Gastrocnemius medialis (tissue), 4 donors: ENCODE results near the gene AFAP1L1. TPM values are rescaled to one million over a fixed set of nuclear protein-coding genes. Genes with fewer than 3 reads are reported as not detected.
"Not testable (repeated sequence)": the region's sequence is repeated elsewhere in the genome, so short reads cannot be mapped to it uniquely, and the experiment has no call there.

Experiments used
- ATAC-seq, 2 donors: fragments of 150-250 bp; one replicate each; pipeline ENCODE4 v1.9.1; 2016
- DNase-seq, 2 donors: peaks; one replicate each; pipeline ENCODE4 v3.0.0-alpha.2; 2019
- H3K27ac ChIP-seq, 4 donors: fragments of 200-600 bp; sonication (generic); 1 replicate in 1 of 4; 2 replicates in 3 of 4; pipeline ENCODE4 v1.5.1; 2016 to 2018; ENCODE audit warnings: mild to moderate bottlenecking in 2 of 4, moderate library complexity in 1 of 4
- H3K27me3 ChIP-seq, 3 donors: fragments of 200-600 bp; sonication (generic) in 2 of 3; 1 replicate in 1 of 3; 2 replicates in 2 of 3; pipeline versions ENCODE4 v1.5.1 to v1.6.0; 2016 to 2019; ENCODE audit warnings: mild to moderate bottlenecking in 1 of 3, moderate library complexity in 1 of 3
- H3K36me3 ChIP-seq, 2 donors: fragments of 200-600 bp; sonication (generic) in 1 of 2; one replicate each; pipeline ENCODE4 v1.5.1; 2017 to 2018
- H3K4me1 ChIP-seq, 2 donors: fragments of 200-600 bp; sonication (generic) in 1 of 2; one replicate each; pipeline ENCODE4 v1.5.1; 2016 to 2017; ENCODE audit warnings: mild to moderate bottlenecking in 2 of 2
- H3K4me3 ChIP-seq, 4 donors: fragments of 200-600 bp; sonication (generic) in 3 of 4; 1 replicate in 1 of 4; 2 replicates in 3 of 4; pipeline ENCODE4 v1.5.1; 2016 to 2019; ENCODE audit warnings: mild to moderate bottlenecking in 2 of 4
- H3K9me3 ChIP-seq, 3 donors: fragments of 200-600 bp; sonication (generic) in 2 of 3; 1 replicate in 1 of 3; 2 replicates in 2 of 3; pipeline ENCODE4 v1.5.1; 2016 to 2019
- POLR2A ChIP-seq, 2 donors: fragments of 450-650 bp; IDR thresholded peaks; one replicate each; pipeline ENCODE4 v1.6.1; 2017; ENCODE audit warnings: antibody characterized with exemption in 2 of 2, mild to moderate bottlenecking in 2 of 2, moderate library complexity in 2 of 2
- in situ Hi-C, 4 donors: fragments of 200-750 bp; cut with MboI; loops; one replicate each; pipeline versions ENCODE4 v1.15.0 to v1.8.0; 2017; ENCODE audit warnings: low sequenced_read_pairs in 4 of 4
- intact Hi-C: fragments of 100-400 bp; cut with DNase I; formaldehyde crosslinking; loops from one replicate; pipeline ENCODE4 v1.15.1; 2023; ENCODE audit warnings: low total_unique reads
- total RNA-seq, 4 donors: library from RNA; depleted of rRNA; stranded (reverse); fragments of >200 nt; gene quantifications; one replicate each; pipeline versions ENCODE4 v1.1.0 to v1.2.3, GENCODE V29; 2016
- TF ChIP-seq, protein P1 (sequence below), 5 experiments: fragments of 450-650 bp in 3 of 5; fragments of 200-600 bp in 2 of 5; sonication (generic) in 2 of 5; IDR thresholded peaks in 4 of 5; conservative IDR thresholded peaks in 1 of 5; 1 replicate in 4 of 5; 2 replicates in 1 of 5; pipeline ENCODE4 v1.5.1; 2016 to 2019; ENCODE audit warnings: antibody characterized with exemption in 5 of 5, mild to moderate bottlenecking in 3 of 5, moderate library complexity in 3 of 5

AFAP1L1 gene
- total RNA-seq, 4 donors from 2014 or later = 28.6 to 39.9 (median 32.9) TPM

DNA sequence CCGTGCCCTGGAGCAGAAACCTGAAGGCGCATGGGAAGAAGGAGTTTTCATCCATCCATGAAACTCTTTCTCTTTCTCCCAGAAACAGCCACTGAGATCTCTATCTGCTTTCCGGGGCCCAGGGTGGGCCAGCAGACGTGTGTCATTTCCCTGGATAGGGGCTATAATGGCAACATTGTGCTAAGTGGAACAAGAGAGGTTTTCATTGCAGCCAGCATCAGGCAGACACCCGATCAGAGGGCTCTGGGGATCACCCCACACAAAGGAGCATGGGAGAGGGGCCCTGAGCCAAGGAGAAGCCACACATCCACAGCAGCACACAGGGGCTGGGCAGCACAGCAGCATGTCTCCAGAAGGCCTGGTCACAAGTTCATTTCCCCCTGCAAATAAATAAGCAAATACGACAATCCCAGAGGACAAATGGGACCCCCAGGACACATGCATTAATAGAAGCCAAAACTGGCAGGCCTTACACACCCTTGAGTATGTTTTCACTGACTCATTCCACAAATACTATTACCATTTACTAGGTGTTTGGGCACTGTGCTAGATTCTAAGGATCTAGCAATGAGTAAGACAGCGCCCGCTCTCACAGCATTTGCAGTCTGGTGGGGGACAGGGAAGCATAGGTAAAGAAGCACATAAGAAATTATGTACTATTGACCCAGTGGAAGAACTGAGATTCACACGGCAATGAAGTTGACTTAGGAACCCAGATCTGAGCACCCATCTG, 4.3 kb upstream of the AFAP1L1 start:
- Histone ChIP-seq H3K4me3 (no peak overlapping the region), H3K9me3 (no peaks in the 10 kb centered on the region), H3K27ac (no peak overlapping the region), H3K4me1 (peaks cover 3% of the 10 kb centered on the region in 2 donors), H3K36me3 (no peaks in the 10 kb centered on the region), H3K27me3 (peaks cover 0 to 3% (median 0%) of the 10 kb centered on the region in 3 donors)
- DNase-seq (no peak), ATAC-seq (no peak)
- intact Hi-C loops = loop anchor here (5.0 kb wide), 1 partner anchor 45 kb away; no protein-coding TSS in a partner anchor
- TF ChIP-seq, protein P1, sequence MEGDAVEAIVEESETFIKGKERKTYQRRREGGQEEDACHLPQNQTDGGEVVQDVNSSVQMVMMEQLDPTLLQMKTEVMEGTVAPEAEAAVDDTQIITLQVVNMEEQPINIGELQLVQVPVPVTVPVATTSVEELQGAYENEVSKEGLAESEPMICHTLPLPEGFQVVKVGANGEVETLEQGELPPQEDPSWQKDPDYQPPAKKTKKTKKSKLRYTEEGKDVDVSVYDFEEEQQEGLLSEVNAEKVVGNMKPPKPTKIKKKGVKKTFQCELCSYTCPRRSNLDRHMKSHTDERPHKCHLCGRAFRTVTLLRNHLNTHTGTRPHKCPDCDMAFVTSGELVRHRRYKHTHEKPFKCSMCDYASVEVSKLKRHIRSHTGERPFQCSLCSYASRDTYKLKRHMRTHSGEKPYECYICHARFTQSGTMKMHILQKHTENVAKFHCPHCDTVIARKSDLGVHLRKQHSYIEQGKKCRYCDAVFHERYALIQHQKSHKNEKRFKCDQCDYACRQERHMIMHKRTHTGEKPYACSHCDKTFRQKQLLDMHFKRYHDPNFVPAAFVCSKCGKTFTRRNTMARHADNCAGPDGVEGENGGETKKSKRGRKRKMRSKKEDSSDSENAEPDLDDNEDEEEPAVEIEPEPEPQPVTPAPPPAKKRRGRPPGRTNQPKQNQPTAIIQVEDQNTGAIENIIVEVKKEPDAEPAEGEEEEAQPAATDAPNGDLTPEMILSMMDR (IDR thresholded peaks at IDR 0.05 in 4 of 5, conservative IDR thresholded peaks at IDR 0.05 in 1 of 5) = no peak
- no peak for TF ChIP-seq POLR2A (IDR thresholded peaks at IDR 0.05)
- in situ Hi-C loops = loop anchor here in 3 of 4 donors (5.0 to 10.0 kb wide), 5 partner anchors 95 to 297 kb away; no protein-coding TSS in a partner anchor

- ATAC-seq = no peak
- TF ChIP-seq POLR2A (IDR thresholded peaks at IDR 0.05) = no peak
- TF ChIP-seq, protein P1 (IDR thresholded peaks at IDR 0.05 in 4 of 5, conservative IDR thresholded peaks at IDR 0.05 in 1 of 5) = peak; percentile 70 to 88 (median 75)
- Histone ChIP-seq H3K27me3 (no peaks in the 10 kb centered on the region), H3K27ac (no peak overlapping the region), H3K9me3 (no peaks in the 10 kb centered on the region), H3K4me1 (peaks cover 12 to 20% of the 10 kb centered on the region in 2 donors), H3K4me3 (no peak overlapping the region), H3K36me3 (no peaks in the 10 kb centered on the region)
- in situ Hi-C loops (loop anchor here in 3 of 4 donors (5.0 to 10.0 kb wide), 5 partner anchors 93 to 296 kb away; no protein-coding TSS in a partner anchor), intact Hi-C loops (loop anchor here (5.0 kb wide), 1 partner anchor 43 kb away; no protein-coding TSS in a partner anchor)
- DNase-seq = no peak
Observed at GRCh38 chr5:149268928-149269557, 2.6 kb upstream of the AFAP1L1 start.

- TF ChIP-seq, protein P1 (IDR thresholded peaks at IDR 0.05 in 4 of 5, conservative IDR thresholded peaks at IDR 0.05 in 1 of 5) = no peak
- no peak for TF ChIP-seq POLR2A (IDR thresholded peaks at IDR 0.05)
- intact Hi-C loops = loop anchor here (5.0 to 10.0 kb wide), 4 partner anchors 76 to 444 kb away; partner anchors contain the start of genes ABLIM3, ADRB2, CSNK1A1 and GRPEL2
- peak overlapping the region; percentile 73 to 84 (median 76) for H3K4me3 ChIP-seq
Observed at GRCh38 chr5:149271195-149271715, 404 bp upstream of the AFAP1L1 start.

GRCh38 chr5:149272781-149273180, 1.1 kb downstream of the AFAP1L1 start:
- intact Hi-C loops = loop anchor here (5.0 to 10.0 kb wide), 4 partner anchors 75 to 445 kb away; partner anchors contain the start of genes ABLIM3, ADRB2, CSNK1A1 and GRPEL2
- H3K27me3 ChIP-seq, in situ Hi-C loops, H3K9me3 ChIP-seq, H3K36me3 ChIP-seq, DNase-seq: not testable (repeated sequence)
- Histone ChIP-seq H3K4me1 (peaks cover 16 to 42% of the 10 kb centered on the region in 2 donors), H3K27ac (peak overlapping the region; percentile 83 to 94 (median 91)), H3K4me3 (peak overlapping the region; percentile 73 to 84 (median 76))
- ATAC-seq = peak in 1 of 2 donors; percentile 13

More at GRCh38 chr5:149271195-149271715, 404 bp upstream of the AFAP1L1 start:
- peak overlapping the region; percentile 74 to 94 (median 91) for H3K27ac ChIP-seq
- no peaks in the 10 kb centered on the region for H3K36me3 ChIP-seq
- H3K9me3 ChIP-seq = no peaks in the 10 kb centered on the region
- DNase-seq = no peak
- H3K4me1 ChIP-seq = peaks cover 12 to 27% of the 10 kb centered on the region in 2 donors
- ATAC-seq = peak in 1 of 2 donors; percentile 2
- in situ Hi-C loops = no loop called here
- no peaks in the 10 kb centered on the region for H3K27me3 ChIP-seq
